ENCODE data around the gene FBL. TPM values are rescaled to one million over a fixed set of nuclear protein-coding genes. Genes with fewer than 3 reads are reported as not detected.

FBL gene
- total RNA-seq, 1 donor from 2014 or later: 64.8 TPM

DNA sequence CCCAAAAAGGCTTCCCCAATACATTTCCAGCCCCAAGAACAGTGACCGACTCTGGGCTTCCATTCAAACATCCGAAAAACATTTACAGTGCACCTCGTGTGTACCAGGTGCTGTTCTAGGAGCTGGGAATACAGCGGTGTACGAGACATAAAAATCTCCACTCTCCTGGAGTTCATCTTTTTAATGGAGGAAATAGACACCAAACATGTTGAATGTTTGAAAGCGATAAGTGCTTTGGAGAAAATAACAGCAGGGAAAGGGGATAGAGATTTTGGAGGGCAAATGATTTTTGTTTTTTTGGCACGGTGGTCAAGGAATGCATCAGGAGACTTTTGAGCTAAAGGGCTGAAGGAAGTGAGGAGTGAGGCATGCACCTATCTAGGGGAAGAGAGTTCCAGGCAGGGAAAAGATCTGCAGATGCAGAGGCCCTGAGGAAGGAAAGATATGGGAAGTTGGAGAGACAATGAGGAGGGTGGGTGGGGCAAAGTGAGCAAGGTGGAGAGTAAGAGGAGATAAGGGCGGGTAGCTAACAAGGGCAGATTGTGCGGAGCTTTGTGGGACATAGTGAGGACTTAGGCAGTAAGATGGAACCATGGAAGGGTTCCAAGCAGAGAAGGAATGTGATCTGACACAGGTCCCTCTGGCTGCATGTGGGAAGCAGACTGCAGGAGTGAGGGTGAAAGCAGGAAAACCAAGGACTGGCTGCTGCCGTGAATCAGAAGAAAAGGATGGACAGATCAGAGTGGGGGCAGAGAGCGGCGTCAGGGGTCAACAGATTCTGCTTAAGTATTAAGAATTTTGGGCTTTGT lies 703 bp upstream of the FBL start:
- intact Hi-C loops (cut with DNase I): loop anchor here (5.0 kb wide), 1 partner anchor 125 kb away; the partner anchor contains the start of gene PSMC4
- no peak for DNase-seq (ENCODE audit: low spot score)

DNA sequence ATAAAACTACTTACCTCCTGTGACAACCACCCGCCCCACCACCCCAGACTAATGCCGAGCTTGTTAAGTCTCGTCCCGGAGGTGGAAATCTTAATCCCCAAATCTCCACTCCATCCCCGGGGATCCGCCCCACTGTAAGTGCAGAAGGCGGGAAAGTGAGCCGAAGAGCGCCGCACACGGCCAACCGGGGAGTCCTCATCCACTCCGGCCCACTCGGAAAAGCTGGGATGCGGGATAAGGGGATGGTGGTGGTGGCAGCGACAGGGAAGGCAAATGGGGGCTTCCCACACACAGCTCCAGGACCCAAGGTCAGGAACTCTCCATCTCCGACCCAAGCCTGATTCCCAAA lies 621 bp downstream of the FBL start:
- intact Hi-C loops (cut with DNase I): loop anchor here (5.0 kb wide), 1 partner anchor 127 kb away; the partner anchor contains the start of gene PSMC4
- peak; percentile 49 for DNase-seq (ENCODE audit: low spot score)

DNA sequence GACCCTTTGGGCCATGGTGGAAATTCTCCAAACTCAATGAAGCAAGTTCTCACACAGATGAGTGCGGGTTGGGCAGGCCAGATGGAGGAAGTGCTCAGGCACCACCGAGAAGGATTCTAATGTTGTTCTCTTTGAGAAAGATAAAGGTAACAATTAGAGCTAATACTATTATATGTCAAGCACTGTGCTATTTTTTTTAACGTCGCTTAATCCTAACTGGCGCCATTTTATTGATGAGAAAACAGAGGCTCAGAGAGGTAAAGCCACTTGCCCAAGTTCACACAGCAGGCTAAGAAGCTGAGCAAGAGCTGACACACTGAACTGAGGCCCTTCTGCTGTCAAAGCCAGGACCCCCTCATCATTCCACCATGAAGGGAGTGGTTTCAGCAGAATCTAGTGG lies 1.0 kb downstream of the FBL start:
- intact Hi-C loops (cut with DNase I): loop anchor here (5.0 kb wide), 1 partner anchor 127 kb away; the partner anchor contains the start of gene PSMC4
- DNase-seq (ENCODE audit: low spot score): no peak

DNA sequence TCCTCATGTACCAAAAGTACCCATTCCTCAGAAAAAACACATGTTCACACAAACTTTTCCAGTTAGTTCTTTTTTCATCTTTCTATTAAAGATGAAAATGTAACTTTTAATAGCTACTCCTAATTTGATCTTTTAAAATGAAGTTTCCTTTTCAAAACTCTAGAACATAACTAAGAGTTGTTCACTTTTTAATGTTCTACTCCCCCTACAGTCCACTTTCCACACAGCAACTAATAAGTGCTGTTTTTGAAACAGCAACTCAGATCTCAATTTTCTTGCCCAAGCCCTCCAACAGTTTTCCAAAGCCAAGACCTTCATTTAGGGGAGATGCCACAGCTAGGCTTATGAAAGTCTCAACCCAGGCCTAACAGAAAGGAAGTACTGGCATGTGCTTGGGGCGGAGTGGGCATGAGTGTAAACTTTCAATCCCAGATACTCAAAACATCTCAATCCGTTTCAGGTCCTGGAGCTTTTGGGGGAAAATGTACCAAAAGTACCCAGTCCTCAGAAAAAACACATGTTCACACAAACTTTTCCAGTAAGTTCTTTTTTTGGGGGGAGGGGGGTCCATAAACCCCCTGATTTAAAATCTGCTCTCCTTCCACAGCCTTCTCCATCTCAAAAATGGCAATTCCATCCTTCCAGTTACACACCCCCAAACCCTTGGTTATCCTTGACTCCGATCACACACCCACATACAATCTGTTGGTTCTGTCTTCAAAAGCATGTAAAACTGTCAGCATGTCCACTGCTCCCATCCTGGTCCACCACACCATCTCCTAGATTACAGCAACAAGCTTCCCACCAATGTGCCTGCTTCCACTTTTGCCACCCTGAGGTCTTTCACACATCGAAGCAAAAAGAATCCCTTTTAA lies 2.0 kb downstream of the FBL start:
- peak; percentile 27 for DNase-seq (ENCODE audit: low spot score)
- intact Hi-C loops (cut with DNase I): loop anchor here (5.0 kb wide), 1 partner anchor 77 kb away; no protein-coding TSS in a partner anchor

DNA sequence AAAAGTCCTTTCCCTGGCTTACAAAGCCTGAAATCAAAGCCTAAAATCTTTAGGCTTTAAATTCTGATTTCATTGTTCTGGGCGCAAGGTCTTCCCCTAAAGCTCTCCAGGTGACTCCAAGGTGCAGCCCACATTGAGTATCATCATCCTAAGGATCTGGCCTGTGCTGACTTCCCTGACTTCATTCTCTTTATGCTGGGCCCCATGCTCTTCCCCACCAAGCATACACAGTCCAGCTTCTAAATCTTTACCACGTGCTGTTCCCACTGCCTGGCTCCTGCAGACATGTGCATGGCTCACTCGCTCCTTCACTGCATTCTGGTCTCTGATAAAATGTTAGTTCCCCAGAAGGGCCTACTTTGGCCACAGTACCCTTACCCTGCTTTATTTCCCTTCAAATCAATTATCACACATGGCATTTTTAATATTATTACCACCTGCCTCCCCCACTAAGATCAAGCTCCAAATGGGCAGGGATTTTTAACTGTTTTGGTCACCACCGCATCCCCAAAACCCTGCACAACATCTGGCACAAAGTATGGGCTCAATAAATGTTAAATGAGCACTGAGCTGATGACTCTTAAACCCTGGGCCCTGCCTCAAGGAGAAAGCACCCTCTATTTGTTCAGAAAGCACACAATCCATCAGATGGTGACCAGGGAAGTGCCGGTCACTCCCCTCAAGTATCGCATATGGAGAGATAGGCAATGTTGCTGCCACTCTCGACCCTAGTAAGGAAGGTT lies 3.3 kb downstream of the FBL start:
- intact Hi-C loops (cut with DNase I): loop anchor here (1.0 to 5.0 kb wide), 2 partner anchors 50 to 76 kb away; no protein-coding TSS in a partner anchor
- peak; percentile 33 for DNase-seq (ENCODE audit: low spot score)

DNA sequence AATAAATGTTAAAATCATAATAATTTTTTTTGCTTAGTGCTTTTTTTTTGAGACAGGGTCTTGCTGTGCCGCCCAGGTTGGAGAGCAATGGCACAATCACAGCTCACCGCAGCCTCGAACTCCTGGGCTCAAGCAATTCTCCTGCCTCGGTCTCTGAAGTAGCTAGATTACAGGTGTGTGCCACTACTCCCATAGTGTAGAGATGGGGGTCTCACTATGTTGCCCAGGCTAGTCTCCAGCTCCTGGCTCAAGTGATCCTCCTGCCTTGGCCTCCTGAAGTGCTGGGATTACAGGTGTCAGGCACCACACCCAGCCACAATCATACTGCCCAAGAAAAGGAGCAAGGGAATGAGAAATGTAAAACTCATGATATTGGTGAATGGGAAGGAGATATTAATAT lies 5.1 kb downstream of the FBL start:
- intact Hi-C loops (cut with DNase I): loop anchor here (5.0 kb wide), 1 partner anchor 74 kb away; no protein-coding TSS in a partner anchor
- no peak for DNase-seq (ENCODE audit: low spot score)

DNA sequence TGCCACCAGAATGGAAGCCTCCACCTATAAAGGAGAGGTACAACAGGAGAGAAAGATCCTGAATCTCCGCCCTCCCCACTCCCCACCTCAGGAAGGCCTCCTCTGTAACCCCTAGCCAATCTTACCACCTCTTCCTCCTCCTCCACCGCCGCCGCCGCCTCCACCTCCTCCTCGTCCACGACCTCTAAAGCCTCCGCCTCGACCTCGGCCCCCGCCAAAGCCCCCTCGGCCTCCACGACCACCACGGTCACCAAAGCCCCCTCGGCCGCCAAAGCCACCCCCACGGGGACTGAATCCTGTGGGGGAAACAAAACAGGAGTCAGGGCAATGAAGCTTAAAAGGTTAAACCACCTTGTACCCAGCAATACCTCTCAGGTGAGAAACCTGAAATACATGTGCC lies 5.7 kb downstream of the FBL start:
- no peak for DNase-seq (ENCODE audit: low spot score)
- intact Hi-C loops (cut with DNase I): loop anchor here (5.0 kb wide), 1 partner anchor 73 kb away; no protein-coding TSS in a partner anchor

DNA sequence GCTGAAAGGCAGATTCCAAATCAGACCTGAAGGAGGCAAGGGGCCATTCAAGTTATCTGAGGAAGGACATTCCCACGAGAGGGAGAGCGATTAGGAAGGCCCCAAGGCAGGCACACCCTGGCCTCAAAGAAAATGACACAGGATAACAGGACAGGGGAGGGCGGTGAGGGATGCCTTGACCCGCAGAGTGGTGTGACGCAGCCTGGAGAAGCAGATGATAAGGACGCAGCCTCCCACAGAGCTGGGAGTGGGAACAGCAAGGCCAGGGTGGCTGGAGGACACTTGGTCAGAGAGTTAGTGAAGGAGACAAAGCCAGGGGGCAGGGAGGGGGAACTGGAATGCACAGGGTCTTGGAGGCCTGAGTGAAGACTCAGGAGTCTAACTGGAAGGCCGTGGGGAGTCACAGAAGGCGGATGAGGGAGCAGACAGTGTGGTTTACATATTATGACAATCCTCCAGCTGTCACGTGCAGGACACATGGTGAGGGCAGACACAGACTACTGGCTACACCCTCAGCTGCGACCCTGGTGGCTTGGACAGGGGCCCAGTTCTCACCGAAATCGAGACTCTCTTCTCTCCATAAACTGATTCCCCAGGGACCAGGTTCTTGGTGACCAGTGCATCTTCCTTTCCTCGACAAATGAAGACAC lies 6.4 kb downstream of the FBL start:
- DNase-seq (ENCODE audit: low spot score): no peak
- intact Hi-C loops (cut with DNase I): loop anchor here (5.0 to 10.0 kb wide), 2 partner anchors 73 to 295 kb away; partner anchors contain the start of gene EID2

DNA sequence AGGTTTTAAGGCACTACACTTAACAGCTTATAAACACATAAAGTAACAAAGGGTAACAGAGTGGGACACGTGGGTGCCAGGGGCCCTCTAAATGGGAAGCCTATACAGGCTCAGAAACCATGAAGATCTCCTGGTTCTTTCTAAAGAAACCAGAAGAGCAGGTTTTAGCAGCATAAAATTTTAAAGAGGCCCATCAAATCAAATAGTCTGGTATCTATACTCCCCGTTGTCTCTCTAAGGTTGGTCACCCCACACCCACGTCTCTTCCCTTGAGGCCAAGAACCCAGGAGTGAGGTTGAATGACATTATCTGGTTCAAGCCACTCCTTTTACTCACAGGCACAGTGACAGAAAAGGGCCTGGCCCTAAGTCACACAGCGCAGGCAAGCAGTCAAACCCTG lies 7.6 kb downstream of the FBL start:
- DNase-seq (ENCODE audit: low spot score): peak; percentile 55
- intact Hi-C loops (cut with DNase I): loop anchor here (10.0 kb wide), 1 partner anchor 294 kb away; the partner anchor contains the start of gene EID2

DNA sequence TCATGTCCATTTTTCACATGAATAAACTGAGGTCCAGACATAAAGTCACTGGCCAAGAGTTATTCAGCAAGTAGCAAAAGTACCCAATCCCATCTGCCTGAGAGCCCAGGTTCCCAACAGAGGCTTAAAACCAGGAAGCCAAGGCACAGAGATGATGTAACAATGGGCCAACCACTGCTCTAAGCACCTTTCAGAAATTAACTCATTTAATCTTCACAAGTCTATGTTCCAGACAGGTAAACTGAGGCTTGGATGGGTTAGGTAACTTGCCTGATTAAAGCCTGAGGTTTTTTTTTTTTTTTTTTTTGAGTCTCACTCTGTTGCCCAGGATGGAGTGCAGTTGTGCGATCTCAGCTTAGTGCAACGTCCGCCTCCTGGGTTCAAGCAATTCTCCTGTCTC lies 8.2 kb downstream of the FBL start:
- intact Hi-C loops (cut with DNase I): loop anchor here (10.0 kb wide), 1 partner anchor 293 kb away; the partner anchor contains the start of gene EID2
- DNase-seq (ENCODE audit: low spot score): peak; percentile 14

DNA sequence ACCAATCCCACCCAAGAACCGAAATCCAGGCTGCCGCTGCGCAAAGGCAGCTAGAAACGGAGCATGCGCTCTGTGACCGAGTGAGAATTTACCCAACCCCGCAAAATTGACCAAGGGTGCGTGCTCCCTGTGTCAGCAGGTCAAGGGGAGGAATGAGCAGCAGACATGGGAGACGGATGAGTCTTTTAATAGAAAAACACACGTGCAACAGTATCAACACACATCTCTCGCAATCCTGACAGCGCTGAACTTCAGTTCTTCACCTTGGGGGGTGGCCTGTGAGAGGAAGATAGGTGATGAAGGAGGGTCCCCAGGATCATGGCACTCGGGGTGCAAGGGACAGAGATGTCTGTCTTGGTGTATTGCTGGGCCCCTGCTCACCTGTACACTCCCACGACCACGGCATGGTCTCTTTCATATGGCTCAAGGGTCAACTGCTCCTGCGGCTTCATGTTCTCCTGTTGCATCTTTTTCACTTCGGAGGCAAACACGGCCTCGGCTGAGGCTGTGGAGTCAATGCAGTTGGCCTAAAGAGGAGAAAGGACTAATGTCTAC lies 11.8 kb downstream of the FBL start:
- peak; percentile 73 for DNase-seq (ENCODE audit: low spot score)
- intact Hi-C loops (cut with DNase I): loop anchor here (10.0 kb wide), 1 partner anchor 290 kb away; the partner anchor contains the start of gene EID2

DNA sequence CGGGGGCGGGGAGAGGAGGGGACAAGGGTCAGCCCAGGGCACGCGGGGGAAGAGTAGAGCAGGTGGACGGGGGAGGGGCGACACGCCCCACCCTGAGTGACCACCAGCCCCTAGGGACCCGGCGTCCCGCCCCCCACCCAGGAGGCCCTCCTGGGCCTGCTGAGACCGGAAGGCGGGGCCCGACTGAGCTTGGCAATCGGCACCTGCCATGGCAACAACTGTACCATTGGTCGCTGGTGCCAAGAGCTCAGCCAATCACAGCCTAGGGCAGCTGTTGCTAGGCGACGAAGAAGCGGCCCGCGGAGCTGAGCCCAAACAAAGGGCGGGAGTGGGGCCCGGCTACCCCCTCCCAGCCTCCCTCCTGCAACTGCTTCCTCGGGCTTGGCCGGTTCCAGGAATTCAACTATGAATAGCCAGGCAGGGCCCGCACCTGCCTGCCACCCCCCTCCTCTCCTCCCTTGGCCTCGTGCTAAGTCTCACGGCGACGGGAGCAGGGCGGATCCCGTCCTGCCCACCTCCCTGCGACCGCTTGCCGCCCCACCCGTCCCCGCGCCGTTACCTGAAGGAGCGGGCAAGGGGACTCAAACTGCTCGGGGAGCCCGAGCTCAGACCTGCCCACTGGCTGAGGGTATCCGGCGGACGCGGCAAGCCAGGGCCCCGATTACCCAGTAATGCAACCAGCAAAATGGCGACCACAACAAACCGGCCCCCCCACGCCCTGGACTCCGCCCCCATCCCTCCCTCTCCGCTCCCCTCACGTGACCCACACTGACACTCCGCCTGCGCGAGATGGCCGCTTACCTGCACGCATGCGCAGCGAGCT lies 12.5 kb downstream of the FBL start, which contains the start of gene DYRK1B:
TSS of gene DYRK1B (minus strand) at position 699 of the 823 bp plus-strand sequence. CDS start 2,295 bp downstream, outside the sequence.
- peak; percentile 98 for DNase-seq (ENCODE audit: low spot score)
- intact Hi-C loops (cut with DNase I): loop anchor here (10.0 kb wide), 1 partner anchor 289 kb away; the partner anchor contains the start of gene EID2

DNA sequence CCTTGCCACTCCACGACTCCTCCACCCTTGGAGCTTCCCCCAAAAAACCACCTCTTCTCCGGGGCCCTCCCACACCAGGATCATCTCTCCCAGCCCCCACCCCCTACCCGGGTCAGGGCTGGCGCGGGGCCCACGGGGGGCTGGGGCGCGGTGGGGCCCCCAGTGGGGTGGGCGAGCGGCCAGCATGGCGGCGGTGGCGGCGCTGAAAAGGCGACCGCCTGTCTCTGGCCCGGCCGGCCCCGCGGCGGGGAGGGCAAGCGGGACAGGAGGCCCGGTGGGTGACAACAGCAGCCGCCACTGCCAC lies 13.1 kb downstream of the FBL start:
- intact Hi-C loops (cut with DNase I): loop anchor here (10.0 kb wide), 1 partner anchor 288 kb away; the partner anchor contains the start of gene EID2
- no peak for DNase-seq (ENCODE audit: low spot score)

DNA sequence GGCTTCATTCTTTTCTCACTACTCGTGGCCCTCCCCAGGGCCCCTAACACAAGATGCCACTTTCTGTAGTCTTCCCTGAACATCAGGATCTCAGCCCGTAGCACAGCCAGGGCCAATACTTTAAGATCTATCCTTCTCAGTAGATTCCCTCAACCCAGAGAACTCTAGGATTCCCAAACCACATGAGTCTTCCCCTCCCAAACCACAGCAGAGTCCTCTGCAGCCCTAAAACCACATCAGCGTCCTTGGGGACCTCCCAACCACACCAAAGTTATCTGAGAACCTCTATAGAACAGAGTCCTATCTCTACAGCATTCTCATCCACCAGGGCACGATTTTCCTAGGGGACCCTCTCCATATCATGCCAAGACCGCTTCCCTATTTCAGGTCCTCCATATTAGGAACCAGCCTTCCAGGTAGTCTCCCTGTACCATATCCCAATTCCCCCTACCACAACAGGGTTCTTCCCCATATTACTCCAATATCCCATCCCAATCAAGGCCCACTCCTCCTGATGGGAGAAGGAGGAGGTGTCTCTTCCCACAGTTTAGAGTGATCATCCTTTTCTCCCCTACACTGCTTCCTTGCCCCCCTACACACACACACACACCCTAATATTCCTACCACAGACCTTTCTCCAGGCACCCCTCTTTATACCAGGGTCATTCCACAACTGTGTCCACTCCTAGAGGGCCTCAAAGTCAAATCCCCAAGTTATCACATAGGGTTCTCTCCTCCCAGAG lies 13.7 kb downstream of the FBL start:
- intact Hi-C loops (cut with DNase I): loop anchor here (10.0 kb wide), 1 partner anchor 288 kb away; the partner anchor contains the start of gene EID2
- peak; percentile 14 for DNase-seq (ENCODE audit: low spot score)

DNA sequence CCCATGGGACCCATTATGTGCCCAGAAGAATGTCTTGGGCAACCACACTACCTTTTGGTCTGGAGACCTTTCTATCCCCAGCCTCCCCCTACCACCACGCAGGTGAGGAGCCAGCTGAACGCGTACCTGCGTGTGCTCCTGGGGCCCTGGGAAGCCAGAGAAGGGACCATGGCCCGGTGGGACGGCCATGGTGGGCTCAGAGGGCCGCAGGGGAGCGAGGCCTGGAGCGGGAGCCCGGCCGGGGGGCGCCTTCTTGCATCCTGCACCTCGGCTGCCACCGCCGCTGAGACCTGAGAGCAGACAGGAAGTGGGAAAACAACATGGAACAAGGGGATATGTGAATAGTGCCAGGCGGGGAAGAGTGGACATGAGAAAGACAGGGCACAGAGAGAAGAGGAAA lies 14.5 kb downstream of the FBL start:
- peak; percentile 31 for DNase-seq (ENCODE audit: low spot score)
- intact Hi-C loops (cut with DNase I): loop anchor here (10.0 kb wide), 1 partner anchor 287 kb away; the partner anchor contains the start of gene EID2

DNA sequence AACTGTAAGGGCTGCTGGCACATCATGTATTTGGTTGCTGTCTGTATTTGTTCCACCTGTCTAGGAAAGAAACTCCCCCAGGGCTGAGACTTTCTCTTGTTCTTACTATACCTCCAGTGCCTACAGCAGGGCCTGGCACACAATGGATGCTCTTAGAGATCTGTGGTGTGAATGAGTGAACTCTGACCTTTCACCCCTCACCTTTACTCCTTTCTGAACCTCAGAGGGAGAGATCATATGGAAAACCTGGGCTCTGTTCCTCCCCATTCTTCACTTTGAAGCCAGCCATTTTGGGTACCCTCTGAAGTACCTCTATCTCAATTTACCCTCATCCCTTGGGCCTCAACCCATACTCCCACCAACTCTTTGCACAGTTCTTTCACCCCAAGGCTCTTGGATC lies 15.3 kb downstream of the FBL start:
- DNase-seq (ENCODE audit: low spot score): no peak
- intact Hi-C loops (cut with DNase I): loop anchor here (10.0 kb wide), 1 partner anchor 286 kb away; the partner anchor contains the start of gene EID2

Data from cardiac septum (tissue), 1 donor.